Measurements from ENCODE around the gene KCND2.

Gene KCND2

GRCh38 chr7:120412139-120413050 lies 139.4 kb downstream of the KCND2 start:
- H3K4me3 ChIP-seq (ENCODE audit: low read length) = no peak overlapping the region
- no peak for TF ChIP-seq ZNF274 (IDR thresholded peaks at IDR 0.05; ENCODE audit: low read depth, low read length)

GRCh38 chr7:120413164-120413563 lies 140.2 kb downstream of the KCND2 start:
- H3K4me3 ChIP-seq (ENCODE audit: low read length) = no peak overlapping the region
- TF ChIP-seq ZNF274 (IDR thresholded peaks at IDR 0.05; ENCODE audit: low read depth, low read length) = no peak

- no peak overlapping the region for H3K4me3 ChIP-seq (ENCODE audit: low read length)
- TF ChIP-seq ZNF274 (IDR thresholded peaks at IDR 0.05; ENCODE audit: low read depth, low read length) = no peak
Measured at GRCh38 chr7:120417244-120417979, 144.4 kb downstream of the KCND2 start.

- no peak for TF ChIP-seq ZNF274 (IDR thresholded peaks at IDR 0.05; ENCODE audit: low read depth, low read length)
- H3K4me3 ChIP-seq (ENCODE audit: low read length) = 0 out of 2 replicates have a peak overlapping the region, but pooled peaks have one; percentile 30
Measured at GRCh38 chr7:120421151-120421651, 148.2 kb downstream of the KCND2 start.

- no peak for TF ChIP-seq ZNF274 (IDR thresholded peaks at IDR 0.05; ENCODE audit: low read depth, low read length)
- no peak overlapping the region for H3K4me3 ChIP-seq (ENCODE audit: low read length)
Measured at GRCh38 chr7:120431016-120431415, 158.0 kb downstream of the KCND2 start.

- H3K4me3 ChIP-seq (ENCODE audit: low read length) = no peak overlapping the region
Measured at GRCh38 chr7:120436487-120437060, 163.6 kb downstream of the KCND2 start.

GRCh38 chr7:120441850-120442249 lies 168.9 kb downstream of the KCND2 start:
- no peak overlapping the region for H3K4me3 ChIP-seq (ENCODE audit: low read length)

More at GRCh38 chr7:120436487-120437060, 163.6 kb downstream of the KCND2 start:
- TF ChIP-seq ZNF274 (IDR thresholded peaks at IDR 0.05; ENCODE audit: low read depth, low read length) = no peak

GRCh38 chr7:120442838-120443237 lies 169.9 kb downstream of the KCND2 start:
- no peak overlapping the region for H3K4me3 ChIP-seq (ENCODE audit: low read length)
- no peak for TF ChIP-seq ZNF274 (IDR thresholded peaks at IDR 0.05; ENCODE audit: low read depth, low read length)

More at GRCh38 chr7:120441850-120442249, 168.9 kb downstream of the KCND2 start:
- no peak for TF ChIP-seq ZNF274 (IDR thresholded peaks at IDR 0.05; ENCODE audit: low read depth, low read length)

GRCh38 chr7:120444650-120445049 lies 171.7 kb downstream of the KCND2 start:
- no peak overlapping the region for H3K4me3 ChIP-seq (ENCODE audit: low read length)
- TF ChIP-seq ZNF274 (IDR thresholded peaks at IDR 0.05; ENCODE audit: low read depth, low read length) = no peak

- no peak for TF ChIP-seq ZNF274 (IDR thresholded peaks at IDR 0.05; ENCODE audit: low read depth, low read length)
- H3K4me3 ChIP-seq (ENCODE audit: low read length) = no peak overlapping the region
Measured at GRCh38 chr7:120445276-120445675, 172.3 kb downstream of the KCND2 start.

GRCh38 chr7:120452665-120453064 lies 179.7 kb downstream of the KCND2 start:
- H3K4me3 ChIP-seq (ENCODE audit: low read length) = no peak overlapping the region
- no peak for TF ChIP-seq ZNF274 (IDR thresholded peaks at IDR 0.05; ENCODE audit: low read depth, low read length)

- no peak for TF ChIP-seq ZNF274 (IDR thresholded peaks at IDR 0.05; ENCODE audit: low read depth, low read length)
- no peak overlapping the region for H3K4me3 ChIP-seq (ENCODE audit: low read length)
Measured at GRCh38 chr7:120456699-120457098, 183.7 kb downstream of the KCND2 start.

- TF ChIP-seq ZNF274 (IDR thresholded peaks at IDR 0.05; ENCODE audit: low read depth, low read length) = no peak
- no peak overlapping the region for H3K4me3 ChIP-seq (ENCODE audit: low read length)
Measured at GRCh38 chr7:120460949-120461348, 188.0 kb downstream of the KCND2 start.

- no peak overlapping the region for H3K4me3 ChIP-seq (ENCODE audit: low read length)
- TF ChIP-seq ZNF274 (IDR thresholded peaks at IDR 0.05; ENCODE audit: low read depth, low read length) = no peak
Measured at GRCh38 chr7:120462991-120463390, 190.0 kb downstream of the KCND2 start.
